Measurements from ENCODE around the gene FIGLA.
"Not testable (repeated sequence)": the region's sequence is repeated elsewhere in the genome, so short reads cannot be mapped to it uniquely, and the experiment has no call there.

Gene FIGLA

GRCh38 chr2:70743068-70743467 is 47.4 kb downstream of the FIGLA start:
- no peak for DNase-seq

- not testable (repeated sequence) for DNase-seq
Observed at GRCh38 chr2:70739492-70739891, 51.0 kb downstream of the FIGLA start.

DNA sequence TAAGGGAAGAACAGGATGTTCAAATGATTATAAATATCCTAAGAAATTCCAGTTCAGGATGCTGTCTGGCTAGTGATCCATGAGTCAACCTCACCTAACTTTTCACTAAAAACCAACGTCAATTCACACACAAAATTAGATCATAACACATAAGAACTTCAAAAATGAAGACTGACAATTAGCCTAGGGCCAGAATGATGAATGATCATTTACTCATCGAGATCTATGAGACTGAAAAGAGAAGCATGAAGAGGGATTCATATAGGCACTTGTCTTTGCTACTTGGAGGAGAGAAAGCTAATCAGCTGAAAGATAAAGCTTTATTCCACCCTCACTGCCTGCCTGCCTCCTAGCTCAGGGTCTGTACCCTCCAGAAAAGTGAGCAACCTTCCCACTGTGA is 52.3 kb downstream of the FIGLA start:
- no peak for DNase-seq

GRCh38 chr2:70735071-70735470 is 55.4 kb downstream of the FIGLA start:
- DNase-seq: no peak

- no peak for DNase-seq
Observed at GRCh38 chr2:70733646-70734180, 56.7 kb downstream of the FIGLA start.

DNA sequence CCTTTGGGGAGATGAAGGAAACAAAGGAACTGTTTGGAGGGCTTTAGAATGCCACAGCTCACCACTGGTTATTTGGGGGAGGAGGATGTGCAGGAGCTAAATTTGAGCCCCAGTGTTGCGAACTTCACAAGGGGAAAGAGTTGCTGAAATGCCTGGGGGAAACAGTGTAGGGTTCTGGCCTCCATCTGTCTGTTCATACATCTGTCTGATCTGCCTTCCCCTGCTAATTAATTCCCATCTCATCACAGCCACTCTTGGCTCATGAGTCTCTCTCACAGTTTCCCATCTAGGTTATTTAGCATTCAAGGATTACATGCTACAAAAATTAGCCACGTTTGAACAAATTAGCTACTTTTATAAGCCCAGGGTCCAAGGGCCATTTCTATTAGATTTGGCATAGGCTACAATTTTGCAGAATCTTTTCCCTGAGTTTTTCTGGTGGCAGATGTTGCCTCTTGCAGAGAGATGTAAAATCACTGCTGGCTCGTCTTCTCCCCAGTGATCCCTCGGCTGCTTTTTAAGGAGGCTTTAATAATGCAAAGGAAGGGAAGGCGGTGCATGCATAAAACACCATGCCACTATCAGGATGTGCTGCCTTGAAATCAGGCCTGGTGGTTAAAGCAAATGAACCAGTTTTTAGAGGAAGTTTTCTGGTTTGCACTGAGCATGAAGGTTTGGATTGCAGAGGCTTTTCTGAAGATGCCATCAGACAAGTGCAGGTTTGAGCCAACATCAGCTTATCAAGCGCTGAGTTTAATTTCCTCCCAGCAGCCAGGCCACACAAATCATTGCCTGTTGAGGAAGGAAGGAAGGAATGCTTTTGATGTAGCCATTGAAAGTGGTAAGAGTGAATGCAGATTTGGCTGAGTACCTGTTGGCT is 57.4 kb downstream of the FIGLA start:
- no peak for DNase-seq

- no peak for DNase-seq
Observed at GRCh38 chr2:70730730-70731129, 59.7 kb downstream of the FIGLA start.

DNA sequence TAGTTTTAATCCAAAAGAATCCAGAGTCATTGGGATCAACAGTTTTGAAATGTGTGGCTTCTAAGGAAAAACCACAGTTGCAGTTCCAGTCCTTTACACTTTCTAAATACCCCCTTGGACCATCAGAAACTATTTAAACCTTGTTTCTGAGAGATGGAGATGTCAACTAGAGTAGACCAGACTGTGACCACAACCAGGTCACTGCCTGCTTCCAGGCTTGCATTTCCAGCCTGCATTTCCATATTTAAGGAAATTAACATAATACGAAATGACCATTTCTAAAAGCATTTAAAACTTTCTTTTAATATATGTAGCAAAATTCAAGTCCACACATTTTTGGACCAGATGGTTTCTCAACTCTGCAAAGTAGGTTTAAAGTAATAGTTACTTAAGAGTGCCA is 60.8 kb downstream of the FIGLA start:
- DNase-seq: no peak

- DNase-seq: no peak
Observed at GRCh38 chr2:70728128-70728527, 62.3 kb downstream of the FIGLA start.

Data from COR-L47 (cell line).